Measurements from ENCODE around the gene RPL6.
"Not testable (repeated sequence)": the region's sequence is repeated elsewhere in the genome, so short reads cannot be mapped to it uniquely, and the experiment has no call there.

The RPL6 gene

GRCh38 chr12:112409064-112409905 is at the start of gene RPL6:
RPL6 (minus strand) TSS chr12:112409605; CDS start chr12:112408656, 949 bp downstream.
- DNase-seq, result peak; percentile 61 to 82

DNA sequence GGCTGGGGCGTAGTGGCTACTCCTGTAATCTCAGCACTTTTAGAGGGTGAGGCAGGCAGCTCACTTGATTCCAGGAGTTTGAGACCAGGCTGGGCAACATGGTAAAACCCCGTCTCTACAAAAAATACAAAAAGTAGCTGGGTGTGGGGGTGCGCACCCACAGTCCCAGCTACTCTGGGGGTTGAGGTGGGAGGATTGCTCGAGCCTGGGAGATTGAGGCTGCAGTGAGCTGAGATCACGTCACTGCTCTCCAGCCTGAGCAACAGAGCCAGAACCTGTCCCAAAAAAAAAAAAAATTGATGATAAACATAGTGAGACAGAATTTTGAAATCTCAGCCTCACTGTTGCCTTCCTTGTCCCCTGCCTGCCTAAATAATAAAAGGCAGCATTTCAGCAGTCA is 49.3 kb upstream of the RPL6 start:
- DNase-seq, result no peak

- no peak for DNase-seq
Measured at GRCh38 chr12:112458330-112458729, 48.9 kb upstream of the RPL6 start.

- not testable (repeated sequence) for DNase-seq
Measured at GRCh38 chr12:112457142-112457541, 47.7 kb upstream of the RPL6 start.

DNA sequence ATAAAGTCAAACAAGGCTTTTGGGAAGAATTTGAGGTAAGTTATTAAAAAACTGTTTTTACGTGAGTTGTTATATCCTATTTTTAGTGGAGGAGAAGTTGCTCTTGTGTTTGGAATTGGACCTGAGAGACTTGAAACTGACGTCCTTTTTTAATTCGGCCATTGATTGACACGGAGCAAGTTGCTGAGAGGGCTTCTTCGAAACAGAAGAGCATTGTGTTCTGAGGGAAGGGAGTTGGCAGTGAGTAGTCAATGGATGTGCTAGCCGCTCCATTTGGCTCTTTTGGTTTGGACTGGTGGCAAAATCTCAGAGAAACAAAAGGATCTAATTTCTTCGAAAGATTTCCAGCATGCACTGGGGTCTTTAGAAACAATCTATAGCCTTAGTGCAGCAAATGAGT is 46.6 kb upstream of the RPL6 start:
- DNase-seq, result no peak

GRCh38 chr12:112450725-112451124 is 41.3 kb upstream of the RPL6 start:
- peak in 1 of 2 experiments; percentile 21 for DNase-seq

DNA sequence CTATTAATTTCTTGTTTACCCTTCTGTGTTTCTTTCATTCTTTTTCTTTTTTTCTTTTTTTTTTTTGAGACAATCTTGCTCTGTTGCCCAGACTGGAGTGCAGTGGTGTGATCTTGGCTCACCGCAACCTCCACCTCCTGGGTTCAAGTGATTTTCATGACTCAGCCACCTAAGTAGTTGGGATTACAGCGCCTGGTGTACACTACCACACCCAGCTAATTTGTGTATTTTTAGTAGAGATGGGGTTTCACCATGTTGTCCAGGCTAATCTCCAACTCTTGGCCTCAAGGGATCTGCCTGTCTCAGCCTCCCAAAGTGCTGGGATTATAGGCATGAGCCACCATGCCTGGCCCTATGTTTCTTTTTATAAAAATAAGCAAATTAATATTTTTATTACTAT is 38.8 kb upstream of the RPL6 start:
- not testable (repeated sequence) for DNase-seq

- DNase-seq, result no peak
Measured at GRCh38 chr12:112447106-112447505, 37.7 kb upstream of the RPL6 start.

DNA sequence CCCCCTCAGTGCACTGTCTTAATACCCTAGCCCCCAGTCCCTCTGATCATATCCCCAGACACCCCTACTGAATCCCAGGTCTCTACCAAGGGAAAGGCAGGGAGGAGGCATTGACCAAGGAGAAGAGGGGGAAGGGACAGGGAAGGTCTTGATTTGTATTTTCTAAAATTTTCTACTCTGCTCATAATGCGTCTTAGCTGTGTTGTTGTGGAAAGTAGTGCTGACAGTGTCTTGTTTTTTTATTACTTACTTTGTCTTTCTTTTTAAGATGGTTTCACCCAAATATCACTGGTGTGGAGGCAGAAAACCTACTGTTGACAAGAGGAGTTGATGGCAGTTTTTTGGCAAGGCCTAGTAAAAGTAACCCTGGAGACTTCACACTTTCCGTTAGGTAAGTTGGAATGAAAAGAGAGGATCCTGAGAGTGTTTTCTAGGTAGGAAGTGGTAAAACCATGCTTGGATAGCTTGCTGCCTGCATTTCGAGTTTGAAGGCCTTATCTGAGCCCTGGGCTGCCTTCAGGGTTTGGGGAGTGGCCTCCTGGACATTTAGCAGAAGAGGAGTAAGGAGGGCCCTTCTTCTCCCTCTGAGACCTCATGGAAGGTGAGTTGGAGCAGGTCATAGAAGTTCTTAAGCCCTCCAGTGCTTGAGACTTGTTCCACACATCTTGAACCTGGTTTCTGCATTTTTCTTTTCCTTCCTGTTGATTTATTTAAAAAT is 36.8 kb upstream of the RPL6 start:
- DNase-seq, result no peak

- no peak for DNase-seq
Measured at GRCh38 chr12:112443916-112444315, 34.5 kb upstream of the RPL6 start.

DNA sequence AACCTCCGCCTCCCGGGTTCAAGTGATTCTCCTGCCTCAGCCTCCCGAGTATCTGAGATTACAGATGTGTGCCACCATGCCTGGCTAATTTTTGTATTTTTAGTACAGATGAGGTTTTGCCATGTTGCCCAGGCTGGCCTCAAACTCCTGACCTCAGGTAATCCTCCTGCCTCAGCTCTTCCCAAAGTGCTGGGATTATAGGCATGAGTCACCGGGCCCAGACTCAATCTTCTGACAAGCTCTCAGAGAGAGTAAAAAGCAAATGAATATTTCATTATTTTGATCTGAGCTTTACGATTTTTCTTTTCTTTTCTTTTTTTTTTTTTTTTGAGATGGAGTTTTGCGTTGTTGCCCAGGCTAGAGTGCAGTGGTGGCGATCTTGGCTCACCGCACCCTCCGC is 31.2 kb upstream of the RPL6 start:
- not testable (repeated sequence) for DNase-seq

GRCh38 chr12:112439769-112440168 is 30.4 kb upstream of the RPL6 start:
- no peak for DNase-seq

- DNase-seq, result not testable (repeated sequence)
Measured at GRCh38 chr12:112438645-112439044, 29.2 kb upstream of the RPL6 start.

DNA sequence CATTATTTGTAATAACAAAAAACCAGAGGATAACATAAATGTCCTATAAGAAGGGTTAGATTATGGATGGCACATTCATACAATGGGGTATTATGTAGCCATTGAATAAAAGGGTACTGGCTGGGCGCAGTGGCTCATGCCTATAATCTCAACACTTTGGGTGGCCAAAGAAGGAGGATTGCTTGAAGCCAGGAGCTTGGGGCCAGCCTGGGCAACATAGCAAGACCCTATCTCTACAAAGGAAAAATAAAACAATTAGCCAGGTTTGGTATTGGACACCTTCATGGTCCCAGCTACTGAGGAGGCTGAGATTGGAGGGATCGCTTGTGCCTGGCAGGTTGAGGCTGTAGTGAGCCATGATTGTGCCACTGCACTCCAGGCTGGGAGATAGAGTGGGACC is 24.1 kb upstream of the RPL6 start:
- DNase-seq, result no peak

GRCh38 chr12:112431965-112432364 is 22.6 kb upstream of the RPL6 start:
- DNase-seq, result no peak

DNA sequence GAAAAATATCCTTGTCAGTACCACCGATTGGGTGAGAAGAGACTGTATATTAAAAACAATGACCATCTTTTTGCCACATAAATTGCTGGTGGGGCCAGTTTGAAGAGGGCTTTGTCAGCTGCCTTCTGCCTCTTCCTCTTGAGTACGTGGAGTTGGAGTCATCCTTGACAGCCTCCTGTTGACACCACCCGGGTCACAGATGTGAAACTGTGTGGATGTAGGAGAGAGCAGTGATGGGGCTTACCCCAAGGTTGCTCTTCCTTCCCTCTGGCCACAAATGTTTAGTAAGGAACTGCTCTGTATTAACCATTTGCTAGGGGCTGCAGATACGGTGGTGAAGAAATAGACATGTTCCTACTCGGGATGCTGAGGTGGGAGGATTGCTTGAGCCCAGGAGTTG is 21.5 kb upstream of the RPL6 start:
- DNase-seq, result no peak

- DNase-seq, result no peak
Measured at GRCh38 chr12:112427760-112428159, 18.4 kb upstream of the RPL6 start.

- DNase-seq, result no peak
Measured at GRCh38 chr12:112425582-112426382, 16.4 kb upstream of the RPL6 start.

DNA sequence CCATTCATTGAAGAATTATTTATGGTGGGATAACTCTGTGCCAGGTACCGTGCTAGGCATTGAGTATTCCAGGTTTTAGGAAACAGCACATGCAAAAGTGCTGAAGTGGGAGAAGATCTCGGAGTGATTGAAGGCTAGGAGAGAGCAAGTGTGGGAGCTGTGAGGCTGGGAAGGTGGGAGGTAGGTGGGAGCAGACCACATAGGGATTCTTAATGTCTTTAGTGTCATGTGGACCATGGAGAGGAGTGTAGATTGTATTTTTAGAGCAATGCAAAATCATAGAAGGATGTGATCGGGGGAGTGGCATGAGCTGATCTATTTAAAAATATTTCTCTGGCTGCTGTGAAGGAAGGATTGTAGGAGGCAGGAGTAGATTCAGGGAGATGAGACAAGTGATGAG is 14.7 kb upstream of the RPL6 start:
- DNase-seq, result no peak

DNA sequence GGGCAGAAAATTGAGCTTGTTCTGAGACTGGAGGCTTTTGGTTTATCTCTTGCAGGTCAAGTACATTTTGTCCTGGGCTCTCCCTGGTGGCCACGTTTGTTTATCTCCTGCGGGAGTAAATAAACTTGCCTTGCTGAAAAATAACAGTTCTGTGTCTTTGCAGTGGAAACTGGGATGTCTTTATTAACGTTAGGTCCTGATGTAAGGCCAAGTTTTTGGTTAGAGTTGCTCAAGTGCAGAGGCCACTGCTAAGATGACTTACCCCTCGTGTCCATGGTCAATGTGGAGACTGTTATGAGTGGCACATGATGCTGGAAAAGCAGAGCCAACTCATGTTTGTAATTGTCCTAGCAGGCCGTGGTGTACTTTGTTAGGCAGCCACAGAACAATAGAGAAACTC is 13.1 kb upstream of the RPL6 start:
- no peak for DNase-seq

GRCh38 chr12:112421363-112421762 is 12.0 kb upstream of the RPL6 start:
- no peak for DNase-seq

DNA sequence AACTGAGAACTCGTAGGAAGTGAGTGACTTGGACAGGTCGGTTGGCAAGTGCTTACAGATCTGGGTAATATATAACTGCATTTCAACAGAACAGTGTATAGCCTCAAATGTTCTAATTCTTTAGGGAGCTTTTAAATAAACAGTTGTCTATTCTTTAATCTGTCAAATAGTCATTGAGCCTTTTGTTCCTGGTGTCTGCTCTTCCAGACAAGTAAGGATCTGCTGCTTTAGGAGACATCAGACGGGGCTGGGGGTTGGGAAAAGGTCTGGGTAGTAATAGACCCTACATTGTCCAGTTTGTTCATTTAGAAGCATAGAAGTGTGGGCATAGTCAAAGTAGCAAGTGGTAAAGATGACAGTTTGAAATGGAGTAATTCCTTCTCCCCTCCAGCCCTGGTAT is 11.3 kb upstream of the RPL6 start:
- no peak for DNase-seq
